NCI-H187 treated with DMSO at 0.1 percent for 48 hours (cell line): ENCODE data around the gene LCN9.

ENCODE experiments used
- DNase-seq: peaks from one replicate; lab custom pipeline; 2025; lab: John Stamatoyannopoulos, UW

Gene LCN9

DNA sequence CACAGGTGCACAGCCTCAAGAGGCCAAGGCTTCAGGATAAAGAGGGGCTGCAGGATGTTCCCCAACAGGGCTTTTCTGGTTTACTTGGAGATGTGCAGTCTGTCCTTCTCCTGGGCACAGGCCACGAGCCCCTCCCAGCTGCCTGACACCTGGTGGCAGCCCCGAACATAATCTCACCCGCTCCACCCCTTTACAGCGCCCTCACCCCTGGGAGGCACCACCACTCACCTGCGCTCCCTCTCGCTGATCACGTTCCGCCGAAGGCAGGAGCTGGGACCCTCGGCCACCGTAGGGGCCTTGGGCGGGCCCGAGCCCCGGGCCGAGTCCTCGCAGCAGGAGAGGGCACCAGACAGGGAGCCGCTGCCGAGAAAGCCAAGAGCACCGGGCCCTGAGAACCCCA, 35.7 kb downstream of the LCN9 start:
- no peak for DNase-seq

DNA sequence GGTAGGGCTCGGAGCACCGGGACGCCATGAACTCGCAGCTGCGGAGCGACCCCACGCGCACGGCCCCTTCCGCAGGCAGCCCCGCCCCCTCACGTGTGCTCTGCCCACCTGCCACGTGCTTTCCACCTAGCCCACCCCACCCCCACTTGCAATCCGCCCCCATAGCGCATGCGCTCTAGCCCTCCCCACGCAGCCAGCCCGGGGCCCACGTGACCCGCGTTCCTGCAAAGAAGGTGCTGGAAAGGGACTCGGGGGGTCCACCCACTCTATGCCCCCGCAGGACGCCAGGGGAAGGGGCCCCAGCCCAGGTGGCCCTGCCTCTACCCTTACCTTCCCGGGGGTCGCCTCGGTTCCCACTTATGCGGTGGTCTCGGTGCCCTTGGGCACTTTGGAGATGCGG, 36.3 kb downstream of the LCN9 start, which contains the start of gene SOHLH1:
Gene SOHLH1 (minus strand): TSS at position 42 of the 400 bp plus-strand sequence. CDS start 14 bp downstream, at position 28.
- DNase-seq: no peak

DNA sequence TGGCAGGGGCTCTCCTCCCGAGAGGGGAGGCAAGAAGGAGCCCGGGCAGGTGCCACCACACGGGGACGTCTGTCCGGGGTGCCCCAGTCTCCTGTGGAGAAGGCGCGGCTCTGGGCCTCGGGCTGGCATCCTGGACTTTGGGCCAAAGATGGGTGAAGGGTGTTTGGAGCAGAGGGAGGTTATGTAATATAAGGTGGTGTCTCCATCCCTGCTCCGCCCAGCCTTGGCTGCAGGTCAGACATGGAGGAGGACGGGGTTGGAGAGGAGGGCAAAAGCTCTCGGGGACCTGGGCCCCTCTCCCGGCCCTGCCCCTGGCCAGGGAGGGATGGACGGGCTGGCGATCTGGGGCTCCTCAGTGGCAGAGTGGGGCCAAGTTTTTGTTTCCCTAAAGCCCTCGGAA, 37.4 kb downstream of the LCN9 start:
- DNase-seq: no peak

DNA sequence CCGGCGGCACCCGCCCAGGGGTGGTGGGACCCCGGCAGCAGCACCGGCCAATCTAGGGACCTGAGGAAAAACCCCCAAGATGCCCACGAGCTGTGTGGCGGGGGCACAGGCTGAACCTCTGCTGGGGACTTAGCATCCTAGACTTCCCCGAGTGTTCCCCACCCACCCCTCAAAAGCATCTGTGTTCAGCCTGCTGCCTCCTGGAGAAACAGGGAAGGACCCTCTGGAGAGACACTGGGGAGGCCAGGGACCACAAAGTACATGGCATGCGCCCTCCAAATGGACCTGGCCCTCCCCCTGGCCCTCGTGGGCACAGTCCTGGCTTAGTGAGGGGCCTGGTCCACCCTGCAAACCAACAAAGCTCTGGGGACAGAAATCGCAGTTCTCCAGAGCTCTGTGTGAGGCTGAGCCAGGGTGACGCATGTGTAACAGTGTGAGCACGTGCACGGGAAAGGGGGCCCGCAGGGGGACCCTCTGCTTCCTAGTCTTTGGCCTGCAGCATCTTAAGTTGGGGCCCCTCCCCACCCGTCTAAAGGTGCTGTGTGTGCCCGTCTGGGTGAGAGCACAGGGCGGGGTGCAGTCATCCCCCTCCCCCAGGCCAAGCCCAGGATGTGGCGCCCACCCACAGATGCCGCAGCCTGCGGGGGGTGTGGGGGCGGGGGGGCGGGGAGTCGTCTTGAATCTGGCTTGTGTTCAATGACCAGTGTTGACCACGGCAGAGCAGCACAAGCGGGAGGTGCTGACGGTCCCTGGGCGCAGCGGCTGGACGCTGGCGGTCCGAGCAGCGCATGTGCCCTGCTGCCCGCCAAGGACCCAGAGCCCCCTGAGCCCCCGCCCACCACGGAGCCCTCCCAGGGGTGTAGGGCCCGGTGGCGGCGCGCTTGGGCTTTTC, 38.2 kb downstream of the LCN9 start:
- DNase-seq: no peak

DNA sequence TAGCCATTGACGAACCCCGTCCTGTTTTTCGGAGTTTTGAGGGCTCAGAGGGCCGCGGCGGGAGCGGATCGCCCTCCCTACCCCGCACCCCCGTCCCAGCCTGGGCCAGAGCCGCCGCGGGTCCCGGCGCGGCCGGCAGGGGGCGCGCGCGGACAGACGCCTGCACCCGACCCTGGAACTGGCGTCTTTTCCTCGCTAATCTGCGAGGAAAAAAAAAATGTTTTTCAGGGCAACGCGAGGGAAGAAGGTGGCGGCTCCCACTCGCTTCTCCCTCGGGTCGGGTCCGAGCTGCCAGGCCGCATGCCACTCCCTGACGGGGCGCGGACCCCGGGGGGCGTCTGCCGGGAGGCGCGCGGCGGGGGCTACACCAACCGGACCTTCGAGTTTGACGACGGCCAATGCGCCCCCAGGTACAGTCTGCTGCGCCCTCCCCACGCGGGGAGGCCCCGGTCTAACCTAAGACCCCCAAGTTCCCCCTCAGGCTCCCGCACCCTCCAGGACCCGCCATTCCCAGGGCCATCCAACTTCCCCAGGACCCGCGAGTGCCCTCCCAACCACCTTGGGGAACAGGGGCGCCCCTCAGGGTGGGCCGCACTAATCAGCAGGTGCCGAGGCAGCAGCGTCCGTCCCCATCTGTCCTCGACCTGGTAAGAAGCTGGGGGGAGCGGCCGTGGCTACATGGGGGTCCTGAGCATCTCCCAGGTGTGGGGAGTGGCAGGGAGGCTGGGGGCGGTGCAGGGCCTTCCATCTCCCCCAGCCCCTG, 39.0 kb downstream of the LCN9 start, which contains the start of gene KCNT1:
Gene KCNT1 (plus strand): TSS at position 227 of the 763 bp plus-strand sequence. CDS start 74 bp downstream, at position 301.
- no peak for DNase-seq

DNA sequence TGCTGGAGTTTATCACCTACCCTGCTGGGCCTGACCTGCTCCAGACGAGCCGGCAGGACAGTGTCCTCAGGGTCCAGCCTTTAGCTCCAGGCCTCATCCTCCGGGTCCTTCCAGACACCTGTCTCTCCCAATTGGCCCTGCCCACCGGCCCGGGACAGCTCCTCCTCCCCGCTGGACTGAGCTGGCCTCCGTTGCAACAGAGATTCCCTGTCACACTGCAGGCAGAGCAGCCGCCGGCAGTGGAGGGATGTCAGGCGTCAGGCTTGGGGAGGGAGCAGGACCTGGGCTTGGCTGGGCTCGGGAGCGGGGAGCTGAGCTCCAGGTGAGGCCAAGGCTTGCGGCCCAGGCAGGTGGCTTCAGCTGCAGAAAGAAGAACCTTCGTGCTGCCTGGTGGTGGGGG, 40.6 kb downstream of the LCN9 start:
- DNase-seq: no peak

DNA sequence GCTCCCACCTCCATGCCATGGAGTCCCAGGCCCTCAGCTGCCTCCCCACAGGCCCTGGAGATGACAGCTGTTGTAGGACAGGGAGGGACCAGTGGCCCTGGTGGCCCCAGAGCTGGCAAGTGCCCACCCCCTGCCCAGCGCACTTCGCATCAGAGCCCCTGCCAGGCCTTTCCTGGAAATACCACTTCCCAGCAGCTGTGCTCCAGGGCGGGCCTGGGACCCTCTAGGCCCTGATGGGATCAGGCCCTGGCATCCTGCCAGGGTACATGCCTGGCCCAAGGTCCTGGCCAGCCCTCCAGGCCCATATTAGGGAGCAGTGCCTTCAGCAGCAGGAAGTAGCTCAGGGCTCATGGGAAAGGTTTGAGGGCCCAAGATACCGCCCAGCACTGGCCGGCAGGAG, 41.4 kb downstream of the LCN9 start:
- DNase-seq: no peak

DNA sequence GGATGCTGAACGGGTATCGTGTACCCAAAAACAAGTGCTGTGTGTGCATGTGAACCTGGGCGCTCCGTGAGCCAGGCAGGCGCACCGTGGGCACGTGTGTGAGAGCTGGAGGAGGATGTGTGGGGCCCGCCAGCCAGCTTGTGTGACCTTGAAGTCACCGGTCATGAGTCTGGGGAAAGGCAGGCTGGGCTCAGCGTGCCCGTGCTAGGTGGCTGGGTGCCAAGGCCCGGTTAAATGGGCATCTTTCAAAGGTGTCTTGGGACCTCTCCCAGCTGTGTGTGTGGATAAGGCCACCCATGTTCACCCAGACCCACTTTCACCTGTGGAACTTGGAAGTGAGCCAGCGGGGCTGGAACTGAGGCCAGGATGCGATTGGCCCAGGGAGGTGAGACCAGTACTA, 42.3 kb downstream of the LCN9 start:
- no peak for DNase-seq

DNA sequence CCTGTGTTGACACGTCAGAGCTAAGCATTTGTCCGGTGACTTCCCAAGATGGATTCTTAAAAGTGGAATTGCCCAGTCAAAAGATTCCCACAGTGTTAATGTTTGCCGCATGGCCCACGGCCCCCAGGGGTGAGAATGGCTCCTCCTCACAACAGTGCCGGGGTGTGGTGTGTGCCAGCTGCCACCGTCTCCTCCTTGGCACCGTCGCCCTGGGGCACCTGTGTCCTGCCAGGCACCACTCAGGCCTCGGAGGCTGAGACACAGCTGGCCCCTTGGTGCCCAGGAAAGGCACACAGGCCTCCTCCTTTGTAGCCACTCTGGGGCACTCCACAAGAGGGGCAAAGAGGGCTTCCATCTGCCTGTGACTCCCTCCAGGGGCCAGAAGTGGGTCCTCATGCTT, 43.2 kb downstream of the LCN9 start:
- no peak for DNase-seq

DNA sequence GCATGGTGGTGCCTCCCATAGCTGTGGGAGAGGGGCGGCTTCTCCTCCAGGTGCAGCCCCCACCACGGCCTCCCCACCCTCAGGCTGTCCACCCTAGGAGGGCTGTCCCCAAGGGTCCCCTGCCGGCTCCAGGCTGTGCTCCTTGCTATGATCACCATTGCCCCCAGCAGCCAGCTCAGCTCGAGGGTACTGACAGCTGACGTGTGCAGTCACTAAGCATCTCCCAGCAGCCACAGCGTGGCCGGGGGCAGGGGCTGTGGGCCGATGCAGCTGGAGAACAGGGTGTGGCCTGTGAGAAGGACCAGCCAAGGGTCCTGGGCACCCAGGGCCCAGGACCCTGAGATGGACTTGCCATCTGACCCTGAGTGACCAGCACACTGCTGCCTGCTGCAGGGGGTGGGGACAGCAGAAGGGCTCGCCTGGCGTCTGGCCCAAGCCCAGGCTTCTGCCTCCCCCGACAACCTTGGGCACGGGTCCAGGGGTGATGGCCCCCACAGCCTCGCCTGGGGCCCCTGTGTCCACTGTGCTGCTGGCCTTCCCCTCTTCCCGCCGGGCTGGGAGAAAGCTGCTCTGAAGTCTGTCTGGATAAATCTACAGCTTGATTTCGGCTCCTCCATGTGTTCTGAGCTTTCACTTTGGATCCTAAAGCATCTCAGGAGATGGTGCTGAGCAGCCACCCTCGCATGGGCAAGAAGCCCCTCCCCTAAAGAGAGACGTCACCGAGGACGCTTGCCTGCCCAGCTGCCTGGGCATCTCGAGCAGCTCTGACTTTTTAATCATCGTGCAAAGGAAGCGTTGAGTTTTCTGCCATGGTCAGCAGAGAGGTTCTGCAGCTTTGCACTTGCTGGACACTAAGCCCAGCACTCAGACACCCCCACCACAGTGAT, 44.4 kb downstream of the LCN9 start:
- DNase-seq: no peak

DNA sequence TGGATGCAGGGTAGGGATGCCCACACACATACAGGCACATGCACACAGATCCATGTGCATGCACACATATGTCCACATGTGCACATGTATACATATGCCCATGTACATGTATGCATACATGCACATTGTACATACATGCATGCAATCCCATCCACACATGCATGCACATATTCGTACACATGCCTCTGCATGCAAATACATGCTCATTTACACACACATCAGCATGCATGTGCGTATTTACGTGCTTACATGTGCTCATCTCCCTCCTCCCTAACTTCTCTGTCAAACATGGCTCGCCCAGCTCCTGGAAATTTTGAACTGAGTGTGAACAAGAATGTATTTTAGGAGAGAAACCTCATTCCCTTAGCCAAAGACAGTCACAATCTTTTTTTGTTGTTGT, 45.1 kb downstream of the LCN9 start:
- no peak for DNase-seq

DNA sequence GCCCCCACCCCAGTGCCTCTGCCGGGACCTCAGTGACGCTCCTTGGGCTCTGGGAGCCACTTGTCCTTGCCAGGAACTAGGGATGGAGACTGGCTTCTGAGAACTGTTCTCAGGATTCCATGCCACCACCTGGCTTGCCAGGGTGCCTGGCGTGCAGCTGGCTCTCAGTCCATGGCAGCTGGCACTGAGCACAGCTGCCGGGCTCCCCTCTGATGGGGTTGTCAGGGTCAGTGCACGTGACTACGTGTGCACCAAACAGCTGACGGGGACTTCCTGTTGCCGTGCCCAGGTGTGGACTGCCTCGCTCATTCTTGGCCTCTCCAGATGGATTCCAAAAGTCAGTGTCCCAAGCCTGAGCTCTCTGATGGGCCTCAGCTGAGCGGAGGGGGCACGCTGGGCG, 48.3 kb downstream of the LCN9 start:
- DNase-seq: no peak

DNA sequence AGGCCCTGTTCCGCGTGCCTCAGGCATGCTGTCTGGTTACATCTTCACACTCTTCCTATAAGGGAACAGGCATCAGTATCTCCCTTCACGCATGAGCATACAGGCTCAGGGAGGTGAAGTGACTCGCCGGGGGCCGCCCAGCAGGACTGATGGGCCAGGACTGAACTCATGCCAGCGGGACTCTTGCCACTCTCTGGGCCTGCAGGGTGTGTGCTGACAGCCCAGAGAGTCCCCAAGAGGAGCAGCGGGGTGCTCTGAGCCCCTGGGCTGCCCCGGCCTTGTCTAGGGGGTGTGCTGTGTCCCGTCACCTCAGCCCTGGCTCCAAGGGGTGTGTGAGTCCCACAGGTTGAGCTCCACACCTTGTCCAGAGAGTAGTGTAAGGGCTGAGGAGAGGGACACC, 48.8 kb downstream of the LCN9 start:
- DNase-seq: no peak

DNA sequence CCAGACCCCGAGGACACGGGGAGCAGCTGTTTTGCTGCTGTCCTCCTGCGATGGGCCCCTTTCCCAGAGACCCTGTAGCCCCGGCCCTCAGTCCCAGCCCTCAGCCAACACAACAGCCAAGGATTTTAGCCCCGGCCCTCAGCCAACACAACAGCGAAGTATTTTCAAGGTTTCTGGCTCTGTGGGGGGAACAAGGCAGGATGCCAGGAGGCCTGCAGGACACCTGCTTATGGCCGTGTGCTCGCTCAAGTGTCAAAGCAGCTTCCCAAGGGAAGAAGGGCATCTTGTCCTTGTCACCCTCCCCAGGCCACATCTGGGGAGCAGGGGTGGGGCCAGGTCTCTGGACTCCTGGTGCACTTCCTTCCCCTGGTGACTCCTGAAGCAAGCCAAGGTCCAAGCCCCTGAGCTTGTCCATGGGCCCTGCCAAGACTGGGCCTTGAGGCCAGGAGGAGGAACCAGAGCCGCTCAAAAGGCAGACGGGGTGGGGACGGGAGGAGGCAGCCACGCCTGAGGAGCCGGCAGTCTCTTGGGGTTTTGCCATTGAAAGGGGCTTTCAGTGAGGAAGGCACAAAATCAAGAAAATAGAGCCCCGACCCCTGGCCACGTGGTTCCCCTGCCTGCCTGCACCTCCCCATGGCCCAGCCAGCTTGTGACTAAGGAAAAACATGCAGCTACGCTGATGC, 49.6 kb downstream of the LCN9 start:
- no peak for DNase-seq

DNA sequence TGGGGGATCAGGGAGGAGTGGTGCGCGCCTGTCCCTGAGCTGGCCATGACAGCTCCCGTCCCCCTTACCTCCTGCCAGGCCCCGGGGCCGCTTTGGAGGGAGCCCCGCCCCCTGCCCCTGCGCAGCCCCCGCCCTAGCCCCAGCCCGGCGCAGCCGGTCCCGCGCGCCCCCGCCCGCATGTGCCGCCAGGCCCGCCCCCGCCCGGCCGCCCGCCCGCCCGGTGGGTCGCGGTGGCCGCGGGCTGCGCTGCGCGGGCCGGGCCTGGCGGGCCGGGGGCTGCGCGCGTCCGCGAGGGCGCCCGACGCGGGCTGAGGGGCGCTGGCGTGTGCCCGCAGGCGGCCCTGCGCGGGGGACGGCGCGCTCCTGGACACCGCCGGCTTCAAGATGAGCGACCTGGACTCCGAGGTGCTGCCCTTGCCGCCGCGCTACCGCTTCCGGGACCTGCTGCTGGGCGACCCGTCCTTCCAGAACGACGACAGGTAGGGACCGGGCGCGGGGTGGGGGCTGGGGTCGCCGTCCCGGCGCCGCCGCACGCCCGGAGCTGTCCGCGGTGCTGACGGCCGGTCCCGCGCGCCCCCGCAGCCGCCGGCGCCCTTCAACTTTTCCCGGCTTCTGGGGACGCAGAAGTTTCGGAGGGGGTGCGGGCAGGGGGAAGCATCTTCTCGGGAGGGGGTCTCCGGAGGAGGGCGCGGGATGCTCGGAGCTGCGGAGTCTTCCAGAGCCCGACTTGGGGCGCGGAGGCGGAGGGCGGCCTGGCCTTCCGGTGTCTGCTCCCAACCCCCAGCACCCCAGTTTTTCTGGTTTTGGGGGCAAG, 51.3 kb downstream of the LCN9 start:
- no peak for DNase-seq

DNA sequence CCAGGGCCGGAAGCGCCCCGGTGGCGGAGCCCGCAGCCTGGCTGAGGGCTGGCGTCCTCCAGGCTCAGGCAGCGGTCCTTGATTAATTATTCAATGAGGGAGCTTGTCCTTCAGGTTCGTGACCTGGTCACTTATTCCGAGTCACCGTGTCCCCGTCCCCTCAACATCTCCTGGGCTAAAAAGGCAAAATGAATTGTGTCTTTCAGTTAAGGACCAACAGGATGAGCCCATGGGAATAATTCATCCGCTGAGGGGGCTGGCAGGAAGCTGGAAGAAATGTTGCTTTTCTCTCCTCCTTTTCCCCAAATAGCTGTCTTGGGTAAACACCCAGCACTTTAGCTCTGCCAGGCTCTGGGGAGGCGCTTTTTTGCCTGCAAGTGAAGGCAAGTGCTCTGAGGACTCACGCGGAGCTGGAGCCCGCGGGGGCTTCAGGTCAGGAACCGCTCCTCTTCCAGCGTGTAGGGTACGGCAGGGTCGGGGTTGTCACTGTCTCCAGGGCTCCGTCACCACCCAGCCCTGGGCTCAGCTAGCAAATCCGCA, 52.0 kb downstream of the LCN9 start:
- no peak for DNase-seq

DNA sequence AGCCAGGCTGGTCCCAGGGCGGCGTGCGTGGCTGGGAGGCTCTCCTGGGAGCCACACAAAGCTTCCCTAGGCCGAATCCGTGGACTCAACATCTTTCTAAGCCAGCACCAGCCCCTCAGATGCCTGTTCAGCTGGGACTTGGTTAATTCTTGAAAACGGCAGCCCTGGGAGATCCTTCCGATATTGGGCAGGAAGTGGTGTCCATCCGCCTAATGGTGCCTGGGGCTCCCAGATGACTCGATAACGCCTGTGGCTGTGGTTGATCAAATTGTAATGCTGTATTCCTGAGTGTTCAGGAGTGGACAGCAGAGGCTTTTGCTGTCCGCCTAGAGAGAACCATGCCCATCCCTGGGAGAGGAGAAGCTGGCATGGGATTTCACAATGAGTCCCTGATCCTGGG, 52.9 kb downstream of the LCN9 start:
- DNase-seq: no peak
